BLaER1 (cell line): ENCODE data around the gene SALL4.
A peak's percentile ranks its signal among the peaks of the same experiment; 100 is the strongest.

Source experiments
- H3K27ac ChIP-seq: shearing (Covaris generic); formaldehyde crosslinking; 2 replicates; pipeline ENCODE4 v1.8.1; 2022
- H3K27me3 ChIP-seq: shearing (Covaris generic); formaldehyde crosslinking; 2 replicates; pipeline ENCODE4 v1.8.1; 2022
- H3K36me3 ChIP-seq: shearing (Covaris generic); formaldehyde crosslinking; 2 replicates; pipeline ENCODE4 v1.8.1; 2022
- H3K4me1 ChIP-seq: shearing (Covaris generic); formaldehyde crosslinking; 2 replicates; pipeline ENCODE4 v1.8.1; 2022
- H3K4me2 ChIP-seq: shearing (Covaris generic); formaldehyde crosslinking; 2 replicates; pipeline ENCODE4 v1.8.1; 2022
- H3K4me3 ChIP-seq: shearing (Covaris generic); formaldehyde crosslinking; 2 replicates; pipeline ENCODE4 v1.8.1; 2022
- H3K9ac ChIP-seq: shearing (Covaris generic); formaldehyde crosslinking; 2 replicates; pipeline ENCODE4 v1.8.1; 2022
- H3K9me3 ChIP-seq: shearing (Covaris generic); formaldehyde crosslinking; 2 replicates; pipeline ENCODE4 v1.8.1; 2022
- H4K20me1 ChIP-seq: shearing (Covaris generic); formaldehyde crosslinking; 2 replicates; pipeline ENCODE4 v1.8.1; 2022
- Cebpa-rat ChIP-seq: shearing (Covaris generic); IDR thresholded peaks from 2 replicates; pipeline ENCODE4 v1.8.1; 2022

SALL4 gene

DNA sequence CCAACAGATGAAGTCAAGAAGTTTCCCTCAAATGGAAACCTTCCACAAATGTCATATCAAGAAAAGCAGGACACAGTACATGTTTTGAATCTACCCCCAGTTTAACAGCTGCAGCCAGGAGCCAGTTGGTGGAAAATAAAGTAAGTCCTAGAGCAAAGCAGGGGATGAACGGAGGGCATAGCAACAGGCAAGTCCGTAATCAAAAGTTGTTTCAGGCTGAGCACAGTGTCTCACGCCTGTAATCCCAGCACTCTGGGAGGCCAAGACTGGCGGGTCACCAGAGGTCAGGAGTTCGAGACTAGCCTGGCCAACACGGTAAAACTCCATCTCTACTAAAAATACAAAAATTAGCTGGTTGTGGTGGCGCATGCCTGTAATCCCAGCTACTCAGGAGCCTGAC, 2.4 kb upstream of the SALL4 start:
- no peak overlapping the region for H3K27ac ChIP-seq
- TF ChIP-seq Cebpa-rat = no peak
- no peak overlapping the region for H3K4me2 ChIP-seq
- H3K36me3 ChIP-seq = no peaks in the 10 kb centered on the region
- H3K27me3 ChIP-seq = no peaks in the 10 kb centered on the region
- H3K4me3 ChIP-seq = no peak overlapping the region
- no peak overlapping the region for H3K9ac ChIP-seq
- no peaks in the 10 kb centered on the region for H3K9me3 ChIP-seq
- peaks cover 25% of the 10 kb centered on the region for H3K4me1 ChIP-seq
- H4K20me1 ChIP-seq = no peaks in the 10 kb centered on the region

DNA sequence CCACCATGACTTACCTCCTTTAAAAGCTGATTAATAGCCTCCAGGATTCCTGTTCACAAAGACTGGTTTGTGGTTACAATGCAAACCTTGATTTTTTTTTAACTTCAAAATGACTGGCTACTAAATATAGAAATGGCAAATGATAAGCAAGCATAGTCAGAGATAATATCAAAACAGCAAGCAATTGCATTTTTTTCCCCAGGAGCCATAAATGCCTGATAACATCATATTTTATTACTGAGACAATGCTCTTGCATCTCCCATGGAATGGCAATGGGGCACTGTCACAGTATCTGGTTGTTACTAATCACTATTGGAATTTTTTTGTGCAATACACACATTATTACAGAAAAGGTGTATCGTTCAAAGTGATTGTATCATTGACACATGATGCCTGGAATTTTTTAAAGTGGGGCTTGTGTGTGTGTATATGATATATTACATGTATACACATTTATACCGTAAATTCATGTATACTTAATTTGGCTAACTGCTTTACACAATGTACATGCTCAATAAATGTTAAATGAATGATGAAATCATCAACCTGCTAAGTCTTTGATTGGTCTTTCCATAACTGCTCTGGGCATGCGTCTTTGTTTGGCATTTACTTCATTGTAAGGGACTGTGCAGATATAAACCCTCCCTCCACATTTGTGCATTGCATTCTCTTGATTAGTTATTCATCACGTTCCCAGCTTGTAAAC, 980 bp upstream of the SALL4 start:
- Histone ChIP-seq H3K9me3 (no peaks in the 10 kb centered on the region), H3K36me3 (no peaks in the 10 kb centered on the region), H3K4me3 (no peak overlapping the region), H3K9ac (no peak overlapping the region), H3K4me1 (peaks cover 37% of the 10 kb centered on the region), H3K4me2 (0 out of 2 replicates have a peak overlapping the region, but pooled peaks have one; percentile 95), H4K20me1 (no peaks in the 10 kb centered on the region), H3K27me3 (no peaks in the 10 kb centered on the region), H3K27ac (no peak overlapping the region)
- no peak for TF ChIP-seq Cebpa-rat

DNA sequence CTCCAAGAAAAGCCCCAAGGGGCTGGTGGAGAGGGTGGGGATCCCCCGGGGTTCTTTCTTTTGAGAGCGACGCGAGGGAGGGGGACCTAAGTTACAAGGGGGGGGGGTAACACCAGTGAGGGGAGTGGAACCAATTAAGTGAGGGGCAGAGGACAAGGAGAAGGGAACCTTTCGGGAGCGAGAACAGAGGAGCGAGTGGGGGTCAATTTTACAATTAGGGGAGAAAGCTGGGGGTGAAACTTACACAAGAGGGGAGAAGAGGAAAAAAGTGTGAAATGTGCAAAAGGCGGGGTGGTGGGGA, 548 bp downstream of the SALL4 start:
- peak overlapping the region; percentile 97 for H3K27ac ChIP-seq
- no peak for TF ChIP-seq Cebpa-rat
- peak overlapping the region; percentile 96 for H3K9ac ChIP-seq
- peak overlapping the region; percentile 86 for H3K4me3 ChIP-seq
- H3K36me3 ChIP-seq = no peaks in the 10 kb centered on the region
- no peaks in the 10 kb centered on the region for H3K27me3 ChIP-seq
- H3K4me1 ChIP-seq = peaks cover 37% of the 10 kb centered on the region
- no peaks in the 10 kb centered on the region for H4K20me1 ChIP-seq
- no peaks in the 10 kb centered on the region for H3K9me3 ChIP-seq
- H3K4me2 ChIP-seq = peak overlapping the region; percentile 95

DNA sequence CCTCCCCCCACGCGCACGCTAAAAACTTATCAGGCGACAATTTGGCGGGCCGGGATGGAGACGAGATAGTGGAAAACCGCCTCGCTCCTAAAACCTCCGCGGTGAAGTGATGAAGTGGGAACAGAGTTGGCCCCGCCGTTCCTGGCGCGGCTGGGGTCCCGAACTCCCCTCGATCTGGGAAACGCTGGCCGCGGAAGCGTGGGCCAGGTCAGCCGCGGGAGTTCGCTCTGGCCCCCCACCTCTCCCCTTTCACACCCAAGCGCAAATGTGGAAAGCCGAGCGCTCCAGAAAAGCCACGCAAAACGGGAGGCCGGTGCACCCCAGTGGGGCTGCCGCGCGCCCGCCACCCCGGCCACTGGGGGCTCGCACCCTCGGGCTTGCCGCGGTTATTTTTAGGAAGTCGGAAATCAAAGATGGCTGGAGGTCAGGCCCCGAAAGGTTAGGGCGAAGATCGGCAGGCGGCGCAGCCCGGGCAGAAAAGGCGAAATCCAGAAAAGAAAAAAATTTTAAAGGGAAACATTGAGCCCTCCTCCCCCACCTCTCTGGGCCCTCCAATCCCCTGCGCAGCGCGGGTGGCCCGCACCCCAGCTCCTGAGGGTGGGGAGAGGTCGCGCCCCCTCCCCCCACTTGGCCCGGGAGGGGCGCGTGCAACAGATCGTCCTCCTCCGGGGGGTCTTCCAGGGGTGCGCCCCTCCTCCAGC, 1.0 kb downstream of the SALL4 start:
- peaks cover 37% of the 10 kb centered on the region for H3K4me1 ChIP-seq
- H3K27me3 ChIP-seq = no peaks in the 10 kb centered on the region
- H3K4me3 ChIP-seq = peak overlapping the region; percentile 86
- no peak for TF ChIP-seq Cebpa-rat
- H3K9me3 ChIP-seq = no peaks in the 10 kb centered on the region
- peak overlapping the region; percentile 97 for H3K27ac ChIP-seq
- peak overlapping the region; percentile 96 for H3K9ac ChIP-seq
- no peaks in the 10 kb centered on the region for H4K20me1 ChIP-seq
- peak overlapping the region; percentile 95 for H3K4me2 ChIP-seq
- H3K36me3 ChIP-seq = no peaks in the 10 kb centered on the region

DNA sequence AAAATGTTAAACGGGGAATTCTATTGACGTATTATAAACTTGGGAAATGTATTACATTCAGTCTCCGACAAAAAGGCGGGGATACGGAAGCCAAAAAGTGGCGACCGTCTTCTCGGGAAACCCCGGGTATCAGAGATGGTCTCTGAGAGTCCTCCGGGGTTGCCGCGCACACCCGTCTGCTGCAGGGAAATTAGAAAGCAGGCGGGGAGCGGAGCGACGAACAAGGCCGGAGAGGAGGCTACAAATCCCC, 1.5 kb downstream of the SALL4 start:
- H3K27me3 ChIP-seq = no peaks in the 10 kb centered on the region
- no peak for TF ChIP-seq Cebpa-rat
- peak overlapping the region; percentile 96 for H3K9ac ChIP-seq
- H3K9me3 ChIP-seq = no peaks in the 10 kb centered on the region
- H4K20me1 ChIP-seq = no peaks in the 10 kb centered on the region
- H3K4me1 ChIP-seq = peaks cover 37% of the 10 kb centered on the region
- H3K27ac ChIP-seq = peak overlapping the region; percentile 97
- peak overlapping the region; percentile 95 for H3K4me2 ChIP-seq
- no peaks in the 10 kb centered on the region for H3K36me3 ChIP-seq
- H3K4me3 ChIP-seq = peak overlapping the region; percentile 86

DNA sequence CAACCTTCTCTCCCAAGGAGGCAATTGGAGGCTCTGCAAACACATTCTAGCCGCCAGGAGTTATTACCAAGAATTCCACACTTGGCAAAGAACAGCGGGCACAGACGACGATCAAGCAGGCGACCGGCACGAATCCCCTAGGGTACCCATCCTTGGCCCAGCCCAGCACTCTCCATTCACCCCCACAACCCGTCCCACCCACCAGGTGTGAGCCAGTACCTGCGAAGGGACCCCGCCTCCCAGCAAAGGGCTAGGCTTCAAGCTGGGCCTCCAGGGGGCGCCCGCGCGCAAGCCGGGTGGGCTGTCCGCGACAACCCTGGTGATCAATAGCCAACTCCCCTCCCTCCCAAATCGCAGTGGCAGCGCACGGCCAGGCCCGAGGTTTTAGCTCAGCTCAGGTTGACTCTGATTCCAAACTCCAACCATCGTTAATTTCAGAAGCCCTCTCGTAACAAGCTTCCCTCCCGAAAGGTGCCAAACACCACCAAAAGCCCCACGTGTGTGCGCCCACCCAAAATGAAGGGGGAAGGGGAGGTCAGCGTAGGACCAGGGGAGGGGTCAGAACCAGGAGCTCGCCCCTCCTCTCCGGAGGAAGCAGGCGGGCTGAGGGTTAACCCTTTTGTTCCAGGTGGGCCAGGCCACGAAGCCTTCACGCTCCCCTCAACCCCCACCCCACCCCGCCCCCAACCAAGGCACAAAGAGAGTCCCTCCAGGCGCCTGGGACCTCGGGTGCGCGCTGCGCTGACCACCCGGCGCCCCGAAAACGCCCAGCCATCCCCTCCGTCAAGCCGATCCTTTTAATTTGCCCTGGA, 2.1 kb downstream of the SALL4 start:
- H3K36me3 ChIP-seq = no peaks in the 10 kb centered on the region
- H3K9me3 ChIP-seq = no peaks in the 10 kb centered on the region
- no peak for TF ChIP-seq Cebpa-rat
- H3K4me3 ChIP-seq = peak overlapping the region; percentile 86
- H3K4me2 ChIP-seq = peak overlapping the region; percentile 95
- peak overlapping the region; percentile 97 for H3K27ac ChIP-seq
- H3K4me1 ChIP-seq = peaks cover 38% of the 10 kb centered on the region
- H3K27me3 ChIP-seq = no peaks in the 10 kb centered on the region
- no peaks in the 10 kb centered on the region for H4K20me1 ChIP-seq
- H3K9ac ChIP-seq = peak overlapping the region; percentile 96

DNA sequence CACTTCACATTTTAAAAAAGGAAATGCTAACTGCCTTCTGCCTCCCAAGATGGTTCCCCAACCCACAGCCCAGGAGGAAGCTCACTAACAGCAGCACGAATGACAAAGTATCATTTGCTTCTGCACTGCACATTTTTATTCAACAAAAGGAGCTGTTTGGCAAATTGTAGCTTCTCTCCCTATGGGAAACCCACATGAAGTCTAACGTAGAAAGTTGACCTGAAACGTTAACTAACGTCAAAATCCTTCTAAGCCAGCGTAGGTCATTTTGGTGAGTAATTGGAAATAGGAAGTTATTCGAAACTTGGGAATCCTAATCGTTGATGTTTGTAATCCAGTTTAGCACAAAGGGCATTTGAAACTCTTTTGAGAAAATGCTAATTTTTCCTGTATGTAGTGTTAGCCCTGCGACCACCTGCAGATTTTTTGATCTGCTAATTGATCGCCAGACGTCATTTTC, 2.9 kb downstream of the SALL4 start:
- Histone ChIP-seq H3K4me3 (no peak overlapping the region; the same call in 1 of the 2 replicates), H3K9me3 (no peaks in the 10 kb centered on the region), H3K36me3 (no peaks in the 10 kb centered on the region), H4K20me1 (no peaks in the 10 kb centered on the region), H3K27me3 (no peaks in the 10 kb centered on the region), H3K4me1 (peaks cover 42% of the 10 kb centered on the region), H3K4me2 (peak overlapping the region; percentile 95), H3K27ac (no peak overlapping the region), H3K9ac (no peak overlapping the region)
- TF ChIP-seq Cebpa-rat = no peak

DNA sequence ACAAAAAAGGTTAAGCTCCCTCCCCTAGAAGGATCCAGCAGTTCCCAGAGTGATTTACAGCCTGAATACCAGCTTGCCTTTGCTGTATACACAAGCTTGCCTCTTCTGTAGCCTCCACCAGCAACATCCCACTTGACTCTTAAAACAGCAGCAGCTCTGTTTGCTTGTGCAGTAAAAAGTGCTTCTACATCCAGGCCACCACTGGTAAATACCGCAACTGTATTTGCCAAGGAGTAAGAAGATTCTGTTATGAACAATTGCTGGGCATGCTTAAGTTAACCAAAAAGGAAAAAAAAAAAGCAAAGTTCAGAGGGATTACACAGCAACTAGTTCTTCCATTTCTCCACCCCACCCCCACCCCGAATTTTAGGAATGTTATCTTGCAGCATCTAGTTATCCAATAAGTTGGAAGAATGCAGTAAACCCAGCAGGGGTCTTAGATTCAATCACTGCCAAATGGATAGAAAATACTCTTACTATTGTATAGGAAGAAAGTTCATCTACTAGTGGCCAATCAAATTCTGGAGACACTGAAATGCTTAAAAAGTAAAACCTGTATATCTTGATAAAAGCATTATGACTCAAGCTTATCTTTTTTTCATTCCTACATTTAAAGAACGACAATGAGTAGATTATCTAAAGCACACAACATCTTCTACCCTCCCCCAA, 4.8 kb downstream of the SALL4 start:
- Histone ChIP-seq H3K36me3 (no peaks in the 10 kb centered on the region), H4K20me1 (no peaks in the 10 kb centered on the region), H3K27ac (no peak overlapping the region), H3K4me2 (no peak overlapping the region), H3K4me3 (no peak overlapping the region), H3K9me3 (no peaks in the 10 kb centered on the region), H3K9ac (no peak overlapping the region), H3K27me3 (no peaks in the 10 kb centered on the region), H3K4me1 (peaks cover 35% of the 10 kb centered on the region)
- TF ChIP-seq Cebpa-rat = no peak

DNA sequence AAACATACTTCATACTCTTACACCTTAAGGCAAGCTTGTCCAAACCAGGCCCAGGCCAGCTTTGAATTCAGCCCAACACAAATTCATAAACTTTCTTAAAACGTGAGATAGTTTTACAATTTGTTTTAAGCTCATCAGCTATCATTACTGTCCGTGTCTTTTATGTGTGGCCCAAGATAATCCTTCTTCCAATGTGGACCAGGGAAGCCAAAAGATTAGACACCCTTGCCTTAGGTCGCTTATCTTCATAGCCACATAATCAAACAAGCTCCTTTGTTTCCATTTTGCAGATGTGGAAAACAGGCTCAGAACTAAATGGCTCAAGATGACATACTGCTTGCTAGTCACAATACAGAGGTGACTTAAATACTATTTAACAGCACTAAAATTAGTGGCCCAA, 6.0 kb downstream of the SALL4 start:
- H3K4me2 ChIP-seq = no peak overlapping the region
- H3K36me3 ChIP-seq = peaks cover 11% of the 10 kb centered on the region
- H3K4me3 ChIP-seq = no peak overlapping the region
- no peak overlapping the region for H3K27ac ChIP-seq
- TF ChIP-seq Cebpa-rat = no peak
- H4K20me1 ChIP-seq = no peaks in the 10 kb centered on the region
- H3K27me3 ChIP-seq = no peaks in the 10 kb centered on the region
- no peaks in the 10 kb centered on the region for H3K9me3 ChIP-seq
- no peak overlapping the region for H3K9ac ChIP-seq
- H3K4me1 ChIP-seq = peaks cover 29% of the 10 kb centered on the region
